GM12878 (cell line): Measurements from ENCODE around the gene TRIM22. TPM values are rescaled to one million over a fixed set of nuclear protein-coding genes. Genes with fewer than 3 reads are reported as not detected.

ENCODE experiments used
- ATAC-seq: fragments of 200-7000 bp; cut with Tn5 transposase; 3 replicates; pipeline ENCODE4 v1.9.1; 2020; ENCODE audit warnings: mild to moderate bottlenecking, moderate library complexity
- BruUV-seq: library from RNA; stranded (reverse); fragments of 400-500 nt; replicated peaks from 2 replicates; lab custom pipeline; 2021; lab: Mats Ljungman, UMichigan
- CTCF ChIA-PET: fragments of 300-600 bp; sonication (Branson Sonifier 250); formaldehyde crosslinking; extraction: SDS; loops from one replicate; lab custom pipeline; 2021; ENCODE audit warnings: inconsistent platforms; lab: Yijun Ruan, JAX
- POLR2A ChIA-PET: fragments of 350-600 bp; formaldehyde crosslinking; extraction: SDS; loops from one replicate; lab custom pipeline; 2021; ENCODE audit warnings: inconsistent platforms; lab: Charles Lee
- RAD21 ChIA-PET: fragments of 300-600 bp; sonication (Branson Sonifier 250); formaldehyde crosslinking; loops from one replicate; lab custom pipeline; 2023; ENCODE audit warnings: antibody characterized with exemption; ENCODE audit not compliant: unreplicated experiment; lab: Charles Lee
- SMC1A ChIA-PET: fragments of 300-600 bp; sonication (Branson Sonifier 250); formaldehyde crosslinking; loops from one replicate; lab custom pipeline; 2023; ENCODE audit not compliant: unreplicated experiment, uncharacterized antibody; lab: Charles Lee
- DNase-seq: peaks from one replicate; pipeline ENCODE4 v3.0.0-alpha.2; 2011; ENCODE audit warnings: low read depth, low spot score
- FAIRE-seq: peaks from 3 replicates; lab custom pipeline; 2011; peaks lifted over from hg19 to GRCh38; lab: Jason Lieb, UNC
- H2AFZ ChIP-seq: 2 replicates; pipeline ENCODE4 v1.6.0; 2011; ENCODE audit warnings: low read depth, low read length, control low read depth; ENCODE audit not compliant: control insufficient read depth
- H3K27ac ChIP-seq: 2 replicates; pipeline ENCODE4 v1.5.1; 2011; ENCODE audit warnings: control low read depth; ENCODE audit not compliant: control insufficient read depth, insufficient read depth
- H3K27me3 ChIP-seq, 2 experiments: replicated peaks in 1 of 2; 2 replicates each; pipeline versions ENCODE4 v1.6.0 to v1.6.1; 2011; ENCODE audit warnings: low read length in 1 of 2; ENCODE audit not compliant: control insufficient read depth in 2 of 2, insufficient read depth in 2 of 2
- H3K36me3 ChIP-seq, 2 experiments: 2 replicates each; pipeline ENCODE4 v1.5.1; 2011; ENCODE audit warnings: low read length in 1 of 2; ENCODE audit not compliant: control insufficient read depth in 2 of 2, insufficient read depth in 2 of 2
- H3K4me1 ChIP-seq: 2 replicates; pipeline ENCODE4 v1.6.1; 2011; ENCODE audit warnings: mild to moderate bottlenecking, low read length, moderate library complexity, mixed read lengths; ENCODE audit not compliant: control insufficient read depth, insufficient read depth
- H3K4me2 ChIP-seq: 2 replicates; pipeline ENCODE4 v1.6.0; 2011; ENCODE audit warnings: control low read depth; ENCODE audit not compliant: control insufficient read depth, insufficient read depth
- H3K4me3 ChIP-seq: fragments of 200-600 bp; sonication (generic); 2 replicates; pipeline ENCODE4 v1.5.1; 2016
- H3K79me2 ChIP-seq: 2 replicates; pipeline ENCODE4 v1.6.0; 2011; ENCODE audit warnings: low read length; ENCODE audit not compliant: control insufficient read depth, insufficient read depth
- H3K9ac ChIP-seq: 2 replicates; pipeline ENCODE4 v1.8.0; 2011; ENCODE audit warnings: low read length, control low read depth, mixed read lengths; ENCODE audit not compliant: control insufficient read depth, insufficient read depth
- H3K9me3 ChIP-seq: replicated peaks from 3 replicates; pipeline ENCODE4 v1.5.1; 2011; ENCODE audit warnings: mild to moderate bottlenecking, low read length; ENCODE audit not compliant: control insufficient read depth, insufficient read depth
- H4K20me1 ChIP-seq: 2 replicates; pipeline ENCODE4 v1.6.0; 2011; ENCODE audit not compliant: control insufficient read depth, insufficient read depth
- CREM ChIP-seq: IDR thresholded peaks from 2 replicates; pipeline ENCODE4 v1.6.1; 2014; ENCODE audit warnings: antibody characterized with exemption, low read depth
- FOXK2 ChIP-seq: fragments of 450-650 bp; IDR thresholded peaks from 2 replicates; pipeline ENCODE4 v1.6.1; 2017; ENCODE audit warnings: mild to moderate bottlenecking, moderate library complexity
- GATAD2B ChIP-seq: fragments of 450-650 bp; conservative IDR thresholded peaks from 2 replicates; pipeline ENCODE4 v1.6.1; 2017; ENCODE audit warnings: low read depth, mild to moderate bottlenecking, moderate library complexity
- JUNB ChIP-seq: IDR thresholded peaks from 2 replicates; pipeline ENCODE4 v1.6.1; 2016; ENCODE audit warnings: antibody characterized with exemption, mild to moderate bottlenecking
- MTA2 ChIP-seq: fragments of 450-650 bp; IDR thresholded peaks from 2 replicates; pipeline ENCODE4 v1.6.1; 2016; ENCODE audit warnings: low read depth, mild to moderate bottlenecking, moderate library complexity
- MTA3 ChIP-seq: IDR thresholded peaks from 2 replicates; pipeline ENCODE4 v1.6.1; 2012; ENCODE audit warnings: low read length, inconsistent platforms, borderline replicate concordance
- NR2C2 ChIP-seq: IDR thresholded peaks from 2 replicates; pipeline ENCODE4 v1.6.1; 2011; ENCODE audit warnings: borderline replicate concordance, low read depth; ENCODE audit not compliant: control insufficient read depth, insufficient read length
- NRF1 ChIP-seq: conservative IDR thresholded peaks from 2 replicates; pipeline ENCODE4 v1.6.1; 2011; ENCODE audit warnings: mild to moderate bottlenecking, low read depth, low read length, improper control_type of control experiment
- RAD51 ChIP-seq: fragments of 450-650 bp; IDR thresholded peaks from 2 replicates; pipeline ENCODE4 v1.6.1; 2016; ENCODE audit warnings: moderate library complexity, mild to moderate bottlenecking, inconsistent platforms
- REST ChIP-seq: IDR thresholded peaks from 2 replicates; pipeline ENCODE4 v1.6.1; 2012; ENCODE audit warnings: mild to moderate bottlenecking, low read depth, low read length
- SMAD5 ChIP-seq: IDR thresholded peaks from 2 replicates; pipeline ENCODE4 v1.6.1; 2016; ENCODE audit warnings: antibody characterized with exemption, low read depth
- SREBF1 ChIP-seq: IDR thresholded peaks from 2 replicates; pipeline ENCODE4 v1.6.1; 2012; ENCODE audit warnings: mild to moderate bottlenecking, low read length
- SRF ChIP-seq, 2 experiments: IDR thresholded peaks; 2 replicates each; pipeline ENCODE4 v1.6.1; 2011; ENCODE audit warnings: low read depth in 2 of 2, low read length in 2 of 2, mild to moderate bottlenecking in 1 of 2, moderate library complexity in 1 of 2
- WGBS: methylation state at CpG from one replicate; pipeline ENCODE4 v1.1.6; 2016; ENCODE audit warnings: low lambda C conversion rate; ENCODE audit not compliant: insufficient replicate concordance, insufficient coverage; ENCODE audit errors: missing lambda C conversion rate; 5-methylcytosine and 5-hydroxymethylcytosine counted together
- in situ Hi-C: fragments of 300-500 bp; cut with MboI; formaldehyde crosslinking; loops from 9 replicates; pipeline ENCODE4 v1.14.3; 2018; ENCODE audit warnings: mixed read lengths
- intact Hi-C: fragments of 100-400 bp; cut with micrococcal nuclease; formaldehyde crosslinking; loops from one replicate; pipeline ENCODE4 v1.14.2; 2022; ENCODE audit not compliant: unreplicated experiment
- polyA plus RNA-seq, 11 experiments: library from polyadenylated mRNA; depleted of rRNA in 4 of 11; unstranded in 6 of 11; stranded (reverse) in 5 of 11; fragments of >200 nt; fragmentation: Nextera tagmentation in 4 of 11; fragmentation: Illumina TruSeq in 1 of 11; extraction: Ambion mirVana in 4 of 11; extraction: Trizol in 1 of 11; gene quantifications; 1 replicate in 1 of 11; 2 replicates in 10 of 11; pipeline versions ENCODE4 v1.2.1 to v1.2.3, GENCODE V29; 2011 to 2016; ENCODE audit warnings: inconsistent platforms in 2 of 11, missing spikeins in 2 of 11, low read depth in 1 of 11
- total RNA-seq, 4 experiments: library from RNA; depleted of rRNA in 3 of 4; stranded (reverse); fragments of >200 nt in 3 of 4; fragmentation: Illumina TruSeq in 1 of 4; extraction: Trizol in 1 of 4; gene quantifications; 2 replicates each; pipeline versions ENCODE4 v1.2.1 to v1.2.3, GENCODE V29; 2013 to 2021

TRIM22 gene
- total and polyA plus RNA-seq, 10 of the 15 experiments (the other 5 are each of a cell fraction or from before 2014, with no cell fraction given), result 116 to 485 (median 204) TPM

GRCh38 chr11:5749836-5750235, 60.2 kb downstream of the TRIM22 start:
- SMC1A ChIA-PET, result interaction anchor here (1.7 kb wide), 1 partner anchor 11 kb away, joined by 4 read pairs; a partner anchor contains a TSS
- RAD21 ChIA-PET, result no interaction called here
- in situ Hi-C loops, result no loop called here
- no peak overlapping the region for H3K27ac ChIP-seq
- POLR2A ChIA-PET, result no interaction called here
- DNase-seq (no peak), ATAC-seq (no peak), FAIRE-seq (no peak)
- no peak overlapping the region for H2AFZ ChIP-seq
- no peaks in the 10 kb centered on the region for H3K27me3 ChIP-seq
- CTCF ChIA-PET, result no interaction called here
- no peaks in the 10 kb centered on the region for H3K36me3 ChIP-seq
- H3K9me3 ChIP-seq, result no peaks in the 10 kb centered on the region
- no peak overlapping the region for H3K4me2 ChIP-seq
- no peaks in the 10 kb centered on the region for H3K79me2 ChIP-seq
- no peak overlapping the region for H3K4me3 ChIP-seq
- no peaks in the 10 kb centered on the region for H3K4me1 ChIP-seq
- H4K20me1 ChIP-seq, result no peaks in the 10 kb centered on the region
- H3K9ac ChIP-seq, result no peak overlapping the region
- WGBS, result 33% methylated on average over 3 of the region's 3 CpGs
- BruUV-seq, result no TSS peak
- no peak for TF ChIP-seq CREM
- no peak for TF ChIP-seq RAD51
- no peak for TF ChIP-seq NRF1
- no peak for TF ChIP-seq JUNB
- TF ChIP-seq SRF (IDR thresholded peaks at IDR 0.05; ENCODE audit: low read depth in 2 of 2, low read length in 2 of 2), result no peak
- no peak for TF ChIP-seq NR2C2
- TF ChIP-seq REST, result no peak
- no peak for TF ChIP-seq MTA3
- no peak for TF ChIP-seq SMAD5
- TF ChIP-seq MTA2, result no peak
- TF ChIP-seq SREBF1, result no peak
- TF ChIP-seq FOXK2, result no peak
- TF ChIP-seq GATAD2B, result no peak
- TF ChIP-seq, all 136 proteins: peak for 0
- intact Hi-C loops, result no loop called here
